ENCODE measurements around the gene TRIM17. TPM values are rescaled to one million over a fixed set of nuclear protein-coding genes. Genes with fewer than 3 reads are reported as not detected.

TRIM17 gene
- total and polyA plus RNA-seq, 9 of the 15 experiments (the other 6 are each of a cell fraction or from before 2014, with no cell fraction given), result not detected

DNA sequence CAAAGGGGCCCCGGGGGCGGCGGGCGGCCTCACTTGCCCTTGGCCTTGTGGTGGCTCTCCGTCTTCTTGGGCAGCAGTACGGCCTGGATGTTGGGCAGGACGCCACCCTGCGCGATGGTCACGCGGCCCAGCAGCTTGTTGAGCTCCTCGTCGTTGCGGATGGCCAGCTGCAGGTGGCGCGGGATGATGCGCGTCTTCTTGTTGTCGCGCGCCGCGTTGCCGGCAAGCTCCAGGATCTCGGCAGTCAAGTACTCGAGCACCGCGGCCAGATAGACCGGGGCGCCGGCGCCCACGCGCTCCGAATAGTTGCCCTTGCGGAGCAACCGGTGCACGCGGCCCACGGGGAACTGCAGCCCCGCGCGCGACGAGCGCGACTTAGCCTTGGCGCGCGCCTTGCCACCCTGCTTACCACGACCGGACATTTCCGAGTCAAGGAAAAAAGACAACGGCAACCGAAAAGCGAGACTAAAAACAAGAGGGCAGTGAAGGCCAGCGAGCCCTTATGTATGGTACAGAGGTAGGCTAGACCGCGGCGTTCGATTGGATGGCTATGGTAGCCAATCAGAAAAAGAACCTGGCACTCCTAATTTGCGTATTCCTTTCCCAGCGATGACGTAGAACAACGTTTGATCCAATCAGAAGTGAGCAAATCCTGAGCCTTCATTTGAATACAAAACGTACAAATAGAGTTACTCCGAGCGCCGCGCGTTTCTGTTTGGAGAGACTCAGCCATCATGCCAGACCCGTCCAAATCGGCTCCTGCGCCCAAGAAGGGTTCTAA, 40.9 kb upstream of the TRIM17 start (continued):
- TF ChIP-seq ARID2 (IDR thresholded peaks at IDR 0.05) (peak; percentile 66; the same call in 1 of the 2 replicates), ZNF551 (CRISPR knock-in tag; IDR thresholded peaks at IDR 0.05) (no peak), ZNF263 (CRISPR knock-in tag; IDR thresholded peaks at IDR 0.05; ENCODE audit: borderline replicate concordance) (peak; percentile 82), CHD4 (IDR thresholded peaks at IDR 0.05; ENCODE audit: insufficient read depth, insufficient replicate concordance, low read depth, low read length, poor library complexity, severe bottlenecking) (no peak), MYNN (IDR thresholded peaks at IDR 0.05) (peak; percentile 63; the same call in 1 of the 2 replicates), MYNN (CRISPR knock-in tag; IDR thresholded peaks at IDR 0.05) (no peak), TCF3 (CRISPR knock-in tag; IDR thresholded peaks at IDR 0.05) (peak; percentile 54), ETS2 (tag; IDR thresholded peaks at IDR 0.05; ENCODE audit: borderline replicate concordance, poor library complexity, severe bottlenecking) (no peak), TOE1 (IDR thresholded peaks at IDR 0.05; ENCODE audit: borderline replicate concordance) (peak; percentile 86), TOE1 (CRISPR knock-in tag; IDR thresholded peaks at IDR 0.05; ENCODE audit: borderline replicate concordance, low read depth) (peak; percentile 98; the same call in 1 of the 2 replicates), TBL1XR1 (IDR thresholded peaks at IDR 0.05; ENCODE audit: low read length in 2 of 2) (peak; percentile 33 to 48; a peak in 2 of 4 replicates), ETV5 (CRISPR knock-in tag; IDR thresholded peaks at IDR 0.05; ENCODE audit: low read depth) (peak; percentile 82), ZNF707 (CRISPR knock-in tag; conservative IDR thresholded peaks at IDR 0.05) (no peak), U2AF1 (optimal IDR thresholded peaks at IDR 0.05; ENCODE audit: low read depth, low read length) (peak; percentile 100), CBX1 (IDR thresholded peaks at IDR 0.05; ENCODE audit: low read depth) (peak; percentile 82), THRB (CRISPR knock-in tag; conservative IDR thresholded peaks at IDR 0.05) (no peak), CBFB (CRISPR knock-in tag; IDR thresholded peaks at IDR 0.05) (peak; percentile 92), BHLHE40 (IDR thresholded peaks at IDR 0.05; ENCODE audit: low read length) (peak; percentile 85), RUNX1 (IDR thresholded peaks at IDR 0.05; ENCODE audit: low read depth) (no peak), L3MBTL2 (IDR thresholded peaks at IDR 0.05) (peak; percentile 94), JUN (IDR thresholded peaks at IDR 0.05; ENCODE audit: borderline replicate concordance, low read depth, low read length) (peak; percentile 55; the same call in 1 of the 2 replicates), JUN (CRISPR knock-in tag; IDR thresholded peaks at IDR 0.05; ENCODE audit: borderline replicate concordance) (peak; percentile 83; the same call in 1 of the 2 replicates)
- TF ChIP-seq, protein P1, sequence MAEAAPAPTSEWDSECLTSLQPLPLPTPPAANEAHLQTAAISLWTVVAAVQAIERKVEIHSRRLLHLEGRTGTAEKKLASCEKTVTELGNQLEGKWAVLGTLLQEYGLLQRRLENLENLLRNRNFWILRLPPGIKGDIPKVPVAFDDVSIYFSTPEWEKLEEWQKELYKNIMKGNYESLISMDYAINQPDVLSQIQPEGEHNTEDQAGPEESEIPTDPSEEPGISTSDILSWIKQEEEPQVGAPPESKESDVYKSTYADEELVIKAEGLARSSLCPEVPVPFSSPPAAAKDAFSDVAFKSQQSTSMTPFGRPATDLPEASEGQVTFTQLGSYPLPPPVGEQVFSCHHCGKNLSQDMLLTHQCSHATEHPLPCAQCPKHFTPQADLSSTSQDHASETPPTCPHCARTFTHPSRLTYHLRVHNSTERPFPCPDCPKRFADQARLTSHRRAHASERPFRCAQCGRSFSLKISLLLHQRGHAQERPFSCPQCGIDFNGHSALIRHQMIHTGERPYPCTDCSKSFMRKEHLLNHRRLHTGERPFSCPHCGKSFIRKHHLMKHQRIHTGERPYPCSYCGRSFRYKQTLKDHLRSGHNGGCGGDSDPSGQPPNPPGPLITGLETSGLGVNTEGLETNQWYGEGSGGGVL (CRISPR knock-in tag; IDR thresholded peaks at IDR 0.05), result no peak
- TF ChIP-seq, protein P2, sequence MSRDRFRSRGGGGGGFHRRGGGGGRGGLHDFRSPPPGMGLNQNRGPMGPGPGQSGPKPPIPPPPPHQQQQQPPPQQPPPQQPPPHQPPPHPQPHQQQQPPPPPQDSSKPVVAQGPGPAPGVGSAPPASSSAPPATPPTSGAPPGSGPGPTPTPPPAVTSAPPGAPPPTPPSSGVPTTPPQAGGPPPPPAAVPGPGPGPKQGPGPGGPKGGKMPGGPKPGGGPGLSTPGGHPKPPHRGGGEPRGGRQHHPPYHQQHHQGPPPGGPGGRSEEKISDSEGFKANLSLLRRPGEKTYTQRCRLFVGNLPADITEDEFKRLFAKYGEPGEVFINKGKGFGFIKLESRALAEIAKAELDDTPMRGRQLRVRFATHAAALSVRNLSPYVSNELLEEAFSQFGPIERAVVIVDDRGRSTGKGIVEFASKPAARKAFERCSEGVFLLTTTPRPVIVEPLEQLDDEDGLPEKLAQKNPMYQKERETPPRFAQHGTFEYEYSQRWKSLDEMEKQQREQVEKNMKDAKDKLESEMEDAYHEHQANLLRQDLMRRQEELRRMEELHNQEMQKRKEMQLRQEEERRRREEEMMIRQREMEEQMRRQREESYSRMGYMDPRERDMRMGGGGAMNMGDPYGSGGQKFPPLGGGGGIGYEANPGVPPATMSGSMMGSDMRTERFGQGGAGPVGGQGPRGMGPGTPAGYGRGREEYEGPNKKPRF (IDR thresholded peaks at IDR 0.05; ENCODE audit: low read depth, low read length), result no peak

Measured in K562 (cell line).